GM23338 (cell line): ENCODE results near the gene SMARCC2. TPM values are rescaled to one million over a fixed set of nuclear protein-coding genes. Genes with fewer than 3 reads are reported as not detected.

Experiments
- ATAC-seq: fragments of 200-7000 bp; cut with Tn5 transposase; 3 replicates; pipeline ENCODE4 v1.9.1; 2020
- DNase-seq: peaks from one replicate; pipeline ENCODE4 v3.0.0-alpha.2; 2015; ENCODE audit warnings: low spot score
- H2AFZ ChIP-seq: fragments of 200-600 bp; sonication (generic); 2 replicates; pipeline ENCODE4 v1.8.0; 2016; ENCODE audit warnings: antibody characterized with exemption, mild to moderate bottlenecking, moderate library complexity
- H3F3A ChIP-seq: fragments of 200-600 bp; sonication (generic); replicated peaks from 2 replicates; pipeline ENCODE4 v1.8.0; 2017; ENCODE audit warnings: antibody characterized with exemption, mixed run types, low read depth
- H3K27ac ChIP-seq: fragments of 200-600 bp; sonication (generic); 2 replicates; pipeline ENCODE4 v1.6.1; 2016; ENCODE audit warnings: low read depth
- H3K27me3 ChIP-seq: fragments of 200-600 bp; sonication (generic); 2 replicates; pipeline ENCODE4 v1.8.0; 2016; ENCODE audit warnings: mild to moderate bottlenecking, mixed run types, moderate library complexity; ENCODE audit not compliant: insufficient read depth
- H3K36me3 ChIP-seq: fragments of 200-600 bp; sonication (generic); 2 replicates; pipeline ENCODE4 v1.8.0; 2016; ENCODE audit warnings: mild to moderate bottlenecking; ENCODE audit not compliant: insufficient read depth
- H3K4me1 ChIP-seq: fragments of 200-600 bp; sonication (generic); 2 replicates; pipeline ENCODE4 v1.8.0; 2016; ENCODE audit warnings: mild to moderate bottlenecking, moderate library complexity; ENCODE audit not compliant: insufficient read depth
- H3K4me2 ChIP-seq: fragments of 200-600 bp; sonication (generic); 2 replicates; pipeline ENCODE4 v1.7.1; 2017; ENCODE audit warnings: mixed run types
- H3K4me3 ChIP-seq: fragments of 200-600 bp; sonication (generic); 2 replicates; pipeline ENCODE4 v1.6.1; 2016; ENCODE audit warnings: mixed run types
- H3K79me2 ChIP-seq: fragments of 200-600 bp; sonication (generic); replicated peaks from 2 replicates; pipeline ENCODE4 v1.8.0; 2017; ENCODE audit warnings: mild to moderate bottlenecking; ENCODE audit not compliant: insufficient read depth
- H3K9me2 ChIP-seq: fragments of 200-600 bp; sonication (generic); 2 replicates; pipeline ENCODE4 v1.8.0; 2017; ENCODE audit not compliant: insufficient read depth
- H4K20me1 ChIP-seq: fragments of 200-600 bp; sonication (generic); replicated peaks from 2 replicates; pipeline ENCODE4 v1.8.0; 2017; ENCODE audit warnings: mild to moderate bottlenecking; ENCODE audit not compliant: insufficient read depth
- H3K27ac Mint-ChIP-seq: 2 replicates; pipeline ENCODE4 v1.8.0; 2020; ENCODE audit warnings: inconsistent platforms, mild to moderate bottlenecking, moderate library complexity, mixed read lengths
- H3K27me3 Mint-ChIP-seq: 3 replicates; pipeline ENCODE4 v1.8.0; 2022; ENCODE audit warnings: low read depth, mild to moderate bottlenecking, moderate library complexity, mixed read lengths, inconsistent platforms; ENCODE audit not compliant: insufficient read depth, poor library complexity
- H3K36me3 Mint-ChIP-seq: 3 replicates; pipeline ENCODE4 v1.8.0; 2021; ENCODE audit warnings: low read depth, mild to moderate bottlenecking, inconsistent platforms, moderate library complexity, mixed read lengths
- H3K4me1 Mint-ChIP-seq: 3 replicates; pipeline ENCODE4 v1.8.0; 2020; ENCODE audit warnings: mild to moderate bottlenecking, inconsistent platforms, mixed read lengths
- H3K4me3 Mint-ChIP-seq: 3 replicates; pipeline ENCODE4 v1.8.0; 2021; ENCODE audit warnings: moderate library complexity, mild to moderate bottlenecking, inconsistent platforms, mixed read lengths
- H3K9me3 Mint-ChIP-seq: 3 replicates; pipeline ENCODE4 v1.8.0; 2020; ENCODE audit warnings: moderate library complexity, mild to moderate bottlenecking, inconsistent platforms, mixed read lengths
- CREB1 ChIP-seq: fragments of 250-450 bp; sonication (Bioruptor Pico); IDR thresholded peaks from 2 replicates; pipeline ENCODE4 v1.5.0; 2020; ENCODE audit warnings: low read depth, mild to moderate bottlenecking, moderate library complexity
- EZH2 ChIP-seq: fragments of 200-600 bp; sonication (generic); IDR thresholded peaks from one replicate; pipeline ENCODE4 v1.8.0; 2017; ENCODE audit warnings: antibody characterized with exemption, mild to moderate bottlenecking, low read depth; ENCODE audit not compliant: unreplicated experiment
- EZH2phosphoT487 ChIP-seq: fragments of 200-600 bp; sonication (generic); IDR thresholded peaks from one replicate; pipeline ENCODE4 v1.8.1; 2018; ENCODE audit warnings: antibody characterized with exemption; ENCODE audit not compliant: unreplicated experiment
- JUNB ChIP-seq: IDR thresholded peaks from one replicate; pipeline ENCODE4 v1.6.1; 2016; ENCODE audit warnings: antibody characterized with exemption; ENCODE audit not compliant: unreplicated experiment
- NANOG ChIP-seq: IDR thresholded peaks from 2 replicates; pipeline ENCODE4 v1.6.1; 2016; ENCODE audit warnings: antibody characterized with exemption, borderline replicate concordance
- POLR2AphosphoS5 ChIP-seq: IDR thresholded peaks from 2 replicates; pipeline ENCODE4 v1.6.1; 2016; ENCODE audit warnings: antibody characterized with exemption, low read depth
- STAT1 ChIP-seq: IDR thresholded peaks from one replicate; pipeline ENCODE4 v1.6.1; 2016; ENCODE audit warnings: antibody characterized with exemption; ENCODE audit not compliant: unreplicated experiment
- ZNF114 ChIP-seq: fragments of 250-450 bp; sonication (Bioruptor Pico); IDR thresholded peaks from 2 replicates; pipeline ENCODE4 v1.5.0; 2020; ENCODE audit warnings: mild to moderate bottlenecking, moderate library complexity
- ZNF331 ChIP-seq: fragments of 250-450 bp; sonication (Bioruptor Pico); IDR thresholded peaks from 2 replicates; pipeline ENCODE4 v1.5.0; 2020; ENCODE audit warnings: low read depth, mild to moderate bottlenecking, moderate library complexity
- polyA plus RNA-seq: library from polyadenylated mRNA; unstranded; fragments of >200 nt; fragmentation: Nextera tagmentation; extraction: Ambion mirVana; gene quantifications from 2 replicates; pipeline ENCODE4 v1.2.1, GENCODE V29; 2016
- total RNA-seq: library from RNA; depleted of rRNA; stranded (reverse); fragments of >200 nt; shearing (Covaris generic); gene quantifications from 2 replicates; pipeline ENCODE4 v1.2.3, GENCODE V29; 2014
- TF ChIP-seq, protein P1 (sequence below): IDR thresholded peaks from one replicate; pipeline ENCODE4 v1.6.1; 2018; ENCODE audit warnings: antibody characterized with exemption; ENCODE audit not compliant: unreplicated experiment
- TF ChIP-seq, protein P2 (sequence below): fragments of 250-450 bp; sonication (Bioruptor Pico); IDR thresholded peaks from 2 replicates; pipeline ENCODE4 v1.5.0; 2020; ENCODE audit warnings: mild to moderate bottlenecking, moderate library complexity
- TF ChIP-seq, protein P3 (sequence below), 2 experiments: fragments of 200-600 bp in 1 of 2; sonication (generic) in 1 of 2; conservative IDR thresholded peaks; 2 replicates each; pipeline versions ENCODE4 v1.5.1 to v1.6.1; 2016 to 2017; ENCODE audit warnings: antibody characterized with exemption in 2 of 2, low read depth in 2 of 2, mild to moderate bottlenecking in 2 of 2, moderate library complexity in 1 of 2

The SMARCC2 gene
- total and polyA plus RNA-seq, 2 experiments from 2014 or later: 40.4 to 68.3 TPM

DNA sequence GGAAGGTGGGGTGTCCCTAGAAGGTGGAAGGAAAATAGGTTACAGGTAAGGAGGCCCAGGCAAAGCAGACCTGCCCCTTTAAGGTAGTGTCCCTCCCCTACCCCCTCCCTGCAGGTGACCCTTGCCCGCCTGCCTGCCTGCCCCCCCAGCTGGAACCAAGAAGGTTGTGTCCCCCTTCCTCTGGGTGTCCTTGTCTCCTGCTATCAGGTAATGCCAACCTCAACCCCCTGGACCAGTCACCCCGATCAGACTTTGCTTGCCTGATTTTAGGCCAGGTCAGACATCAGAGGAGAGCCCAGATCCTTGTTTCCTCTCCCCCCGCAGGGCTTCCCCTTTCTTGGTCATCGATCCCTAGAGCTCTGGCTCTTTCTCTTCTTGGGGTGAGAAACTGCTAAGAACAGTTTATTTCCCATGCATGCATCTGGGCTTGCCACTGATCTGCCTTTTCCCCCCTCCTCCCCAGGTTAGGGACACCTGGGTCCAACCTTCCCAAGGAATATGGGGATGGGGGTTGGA lies 40.7 kb upstream of the SMARCC2 start, which contains the start of gene SLC39A5:
Gene SLC39A5, plus strand, starts transcription at position 136 of the 516 bp plus-strand sequence. CDS start 1,224 bp downstream, outside the sequence.
- no peak within 1 kb of the TSS for H2AFZ ChIP-seq
- 0 out of 2 replicates have a peak within 1 kb of the TSS, but pooled peaks have one; percentile 60 for H3K27ac Mint-ChIP-seq
- no peak for ATAC-seq
- peaks cover 16% of the 10 kb centered on the region for H3K4me1 Mint-ChIP-seq
- no peaks in the 10 kb centered on the region for H4K20me1 ChIP-seq
- TF ChIP-seq STAT1: no peak
- TF ChIP-seq ZNF331 (CRISPR knock-in tag): no peak
- no peak for TF ChIP-seq NANOG
- TF ChIP-seq CREB1 (CRISPR knock-in tag): no peak
- TF ChIP-seq, protein P1, sequence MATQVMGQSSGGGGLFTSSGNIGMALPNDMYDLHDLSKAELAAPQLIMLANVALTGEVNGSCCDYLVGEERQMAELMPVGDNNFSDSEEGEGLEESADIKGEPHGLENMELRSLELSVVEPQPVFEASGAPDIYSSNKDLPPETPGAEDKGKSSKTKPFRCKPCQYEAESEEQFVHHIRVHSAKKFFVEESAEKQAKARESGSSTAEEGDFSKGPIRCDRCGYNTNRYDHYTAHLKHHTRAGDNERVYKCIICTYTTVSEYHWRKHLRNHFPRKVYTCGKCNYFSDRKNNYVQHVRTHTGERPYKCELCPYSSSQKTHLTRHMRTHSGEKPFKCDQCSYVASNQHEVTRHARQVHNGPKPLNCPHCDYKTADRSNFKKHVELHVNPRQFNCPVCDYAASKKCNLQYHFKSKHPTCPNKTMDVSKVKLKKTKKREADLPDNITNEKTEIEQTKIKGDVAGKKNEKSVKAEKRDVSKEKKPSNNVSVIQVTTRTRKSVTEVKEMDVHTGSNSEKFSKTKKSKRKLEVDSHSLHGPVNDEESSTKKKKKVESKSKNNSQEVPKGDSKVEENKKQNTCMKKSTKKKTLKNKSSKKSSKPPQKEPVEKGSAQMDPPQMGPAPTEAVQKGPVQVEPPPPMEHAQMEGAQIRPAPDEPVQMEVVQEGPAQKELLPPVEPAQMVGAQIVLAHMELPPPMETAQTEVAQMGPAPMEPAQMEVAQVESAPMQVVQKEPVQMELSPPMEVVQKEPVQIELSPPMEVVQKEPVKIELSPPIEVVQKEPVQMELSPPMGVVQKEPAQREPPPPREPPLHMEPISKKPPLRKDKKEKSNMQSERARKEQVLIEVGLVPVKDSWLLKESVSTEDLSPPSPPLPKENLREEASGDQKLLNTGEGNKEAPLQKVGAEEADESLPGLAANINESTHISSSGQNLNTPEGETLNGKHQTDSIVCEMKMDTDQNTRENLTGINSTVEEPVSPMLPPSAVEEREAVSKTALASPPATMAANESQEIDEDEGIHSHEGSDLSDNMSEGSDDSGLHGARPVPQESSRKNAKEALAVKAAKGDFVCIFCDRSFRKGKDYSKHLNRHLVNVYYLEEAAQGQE: no peak
- TF ChIP-seq ZNF114 (CRISPR knock-in tag): no peak
- TF ChIP-seq EZH2: no peak
- no peak for TF ChIP-seq POLR2AphosphoS5
- TF ChIP-seq JUNB: no peak
- TF ChIP-seq EZH2phosphoT487: no peak
- TF ChIP-seq, protein P2, sequence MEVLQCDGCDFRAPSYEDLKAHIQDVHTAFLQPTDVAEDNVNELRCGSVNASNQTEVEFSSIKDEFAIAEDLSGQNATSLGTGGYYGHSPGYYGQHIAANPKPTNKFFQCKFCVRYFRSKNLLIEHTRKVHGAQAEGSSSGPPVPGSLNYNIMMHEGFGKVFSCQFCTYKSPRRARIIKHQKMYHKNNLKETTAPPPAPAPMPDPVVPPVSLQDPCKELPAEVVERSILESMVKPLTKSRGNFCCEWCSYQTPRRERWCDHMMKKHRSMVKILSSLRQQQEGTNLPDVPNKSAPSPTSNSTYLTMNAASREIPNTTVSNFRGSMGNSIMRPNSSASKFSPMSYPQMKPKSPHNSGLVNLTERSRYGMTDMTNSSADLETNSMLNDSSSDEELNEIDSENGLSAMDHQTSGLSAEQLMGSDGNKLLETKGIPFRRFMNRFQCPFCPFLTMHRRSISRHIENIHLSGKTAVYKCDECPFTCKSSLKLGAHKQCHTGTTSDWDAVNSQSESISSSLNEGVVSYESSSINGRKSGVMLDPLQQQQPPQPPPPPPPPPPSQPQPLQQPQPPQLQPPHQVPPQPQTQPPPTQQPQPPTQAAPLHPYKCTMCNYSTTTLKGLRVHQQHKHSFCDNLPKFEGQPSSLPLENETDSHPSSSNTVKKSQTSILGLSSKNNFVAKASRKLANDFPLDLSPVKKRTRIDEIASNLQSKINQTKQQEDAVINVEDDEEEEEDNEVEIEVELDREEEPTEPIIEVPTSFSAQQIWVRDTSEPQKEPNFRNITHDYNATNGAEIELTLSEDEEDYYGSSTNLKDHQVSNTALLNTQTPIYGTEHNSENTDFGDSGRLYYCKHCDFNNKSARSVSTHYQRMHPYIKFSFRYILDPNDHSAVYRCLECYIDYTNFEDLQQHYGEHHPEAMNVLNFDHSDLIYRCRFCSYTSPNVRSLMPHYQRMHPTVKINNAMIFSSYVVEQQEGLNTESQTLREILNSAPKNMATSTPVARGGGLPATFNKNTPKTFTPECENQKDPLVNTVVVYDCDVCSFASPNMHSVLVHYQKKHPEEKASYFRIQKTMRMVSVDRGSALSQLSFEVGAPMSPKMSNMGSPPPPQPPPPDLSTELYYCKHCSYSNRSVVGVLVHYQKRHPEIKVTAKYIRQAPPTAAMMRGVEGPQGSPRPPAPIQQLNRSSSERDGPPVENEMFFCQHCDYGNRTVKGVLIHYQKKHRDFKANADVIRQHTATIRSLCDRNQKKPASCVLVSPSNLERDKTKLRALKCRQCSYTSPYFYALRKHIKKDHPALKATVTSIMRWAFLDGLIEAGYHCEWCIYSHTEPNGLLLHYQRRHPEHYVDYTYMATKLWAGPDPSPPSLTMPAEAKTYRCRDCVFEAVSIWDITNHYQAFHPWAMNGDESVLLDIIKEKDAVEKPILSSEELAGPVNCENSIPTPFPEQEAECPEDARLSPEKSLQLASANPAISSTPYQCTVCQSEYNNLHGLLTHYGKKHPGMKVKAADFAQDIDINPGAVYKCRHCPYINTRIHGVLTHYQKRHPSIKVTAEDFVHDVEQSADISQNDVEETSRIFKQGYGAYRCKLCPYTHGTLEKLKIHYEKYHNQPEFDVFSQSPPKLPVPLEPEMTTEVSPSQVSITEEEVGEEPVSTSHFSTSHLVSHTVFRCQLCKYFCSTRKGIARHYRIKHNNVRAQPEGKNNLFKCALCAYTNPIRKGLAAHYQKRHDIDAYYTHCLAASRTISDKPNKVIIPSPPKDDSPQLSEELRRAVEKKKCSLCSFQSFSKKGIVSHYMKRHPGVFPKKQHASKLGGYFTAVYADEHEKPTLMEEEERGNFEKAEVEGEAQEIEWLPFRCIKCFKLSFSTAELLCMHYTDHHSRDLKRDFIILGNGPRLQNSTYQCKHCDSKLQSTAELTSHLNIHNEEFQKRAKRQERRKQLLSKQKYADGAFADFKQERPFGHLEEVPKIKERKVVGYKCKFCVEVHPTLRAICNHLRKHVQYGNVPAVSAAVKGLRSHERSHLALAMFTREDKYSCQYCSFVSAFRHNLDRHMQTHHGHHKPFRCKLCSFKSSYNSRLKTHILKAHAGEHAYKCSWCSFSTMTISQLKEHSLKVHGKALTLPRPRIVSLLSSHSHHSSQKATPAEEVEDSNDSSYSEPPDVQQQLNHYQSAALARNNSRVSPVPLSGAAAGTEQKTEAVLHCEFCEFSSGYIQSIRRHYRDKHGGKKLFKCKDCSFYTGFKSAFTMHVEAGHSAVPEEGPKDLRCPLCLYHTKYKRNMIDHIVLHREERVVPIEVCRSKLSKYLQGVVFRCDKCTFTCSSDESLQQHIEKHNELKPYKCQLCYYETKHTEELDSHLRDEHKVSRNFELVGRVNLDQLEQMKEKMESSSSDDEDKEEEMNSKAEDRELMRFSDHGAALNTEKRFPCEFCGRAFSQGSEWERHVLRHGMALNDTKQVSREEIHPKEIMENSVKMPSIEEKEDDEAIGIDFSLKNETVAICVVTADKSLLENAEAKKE (CRISPR knock-in tag): no peak
- TF ChIP-seq, protein P3, sequence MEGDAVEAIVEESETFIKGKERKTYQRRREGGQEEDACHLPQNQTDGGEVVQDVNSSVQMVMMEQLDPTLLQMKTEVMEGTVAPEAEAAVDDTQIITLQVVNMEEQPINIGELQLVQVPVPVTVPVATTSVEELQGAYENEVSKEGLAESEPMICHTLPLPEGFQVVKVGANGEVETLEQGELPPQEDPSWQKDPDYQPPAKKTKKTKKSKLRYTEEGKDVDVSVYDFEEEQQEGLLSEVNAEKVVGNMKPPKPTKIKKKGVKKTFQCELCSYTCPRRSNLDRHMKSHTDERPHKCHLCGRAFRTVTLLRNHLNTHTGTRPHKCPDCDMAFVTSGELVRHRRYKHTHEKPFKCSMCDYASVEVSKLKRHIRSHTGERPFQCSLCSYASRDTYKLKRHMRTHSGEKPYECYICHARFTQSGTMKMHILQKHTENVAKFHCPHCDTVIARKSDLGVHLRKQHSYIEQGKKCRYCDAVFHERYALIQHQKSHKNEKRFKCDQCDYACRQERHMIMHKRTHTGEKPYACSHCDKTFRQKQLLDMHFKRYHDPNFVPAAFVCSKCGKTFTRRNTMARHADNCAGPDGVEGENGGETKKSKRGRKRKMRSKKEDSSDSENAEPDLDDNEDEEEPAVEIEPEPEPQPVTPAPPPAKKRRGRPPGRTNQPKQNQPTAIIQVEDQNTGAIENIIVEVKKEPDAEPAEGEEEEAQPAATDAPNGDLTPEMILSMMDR (conservative IDR thresholded peaks at IDR 0.05; ENCODE audit: low read depth in 2 of 2): no peak
- peaks cover 5% of the 10 kb centered on the region; the same call in 1 of the 2 replicates for H3K27me3 ChIP-seq
- 0 out of 2 replicates have a peak, but pooled peaks cover 3% of the 10 kb centered on the region for H3F3A ChIP-seq
- no peak within 1 kb of the TSS for H3K4me3 ChIP-seq
- peaks cover 2% of the 10 kb centered on the region; the same call in 1 of the 2 replicates for H3K4me1 ChIP-seq
- no peak within 1 kb of the TSS for H3K4me2 ChIP-seq
- H3K79me2 ChIP-seq: no peaks in the 10 kb centered on the region
- H3K36me3 Mint-ChIP-seq: peaks cover 8% of the 10 kb centered on the region; the same call in 1 of the 3 replicates
- H3K36me3 ChIP-seq: no peaks in the 10 kb centered on the region
- no peak within 1 kb of the TSS for H3K27ac ChIP-seq
- no peaks in the 10 kb centered on the region for H3K9me3 Mint-ChIP-seq
- no peak within 1 kb of the TSS; the same call in 2 of the 3 replicates for H3K4me3 Mint-ChIP-seq
- DNase-seq: no peak
- no peaks in the 10 kb centered on the region for H3K9me2 ChIP-seq
- peaks cover 4% of the 10 kb centered on the region for H3K27me3 Mint-ChIP-seq
